HG03521 (cell line): Measurements from ENCODE around the gene COL4A1.

Experiments used
- ATAC-seq: cut with Tn5 transposase; IDR thresholded peaks from one replicate; pipeline ENCODE4 v1.9.1; 2021; ENCODE audit warnings: mild to moderate bottlenecking, moderate library complexity; ENCODE audit not compliant: unreplicated experiment

COL4A1 gene

DNA sequence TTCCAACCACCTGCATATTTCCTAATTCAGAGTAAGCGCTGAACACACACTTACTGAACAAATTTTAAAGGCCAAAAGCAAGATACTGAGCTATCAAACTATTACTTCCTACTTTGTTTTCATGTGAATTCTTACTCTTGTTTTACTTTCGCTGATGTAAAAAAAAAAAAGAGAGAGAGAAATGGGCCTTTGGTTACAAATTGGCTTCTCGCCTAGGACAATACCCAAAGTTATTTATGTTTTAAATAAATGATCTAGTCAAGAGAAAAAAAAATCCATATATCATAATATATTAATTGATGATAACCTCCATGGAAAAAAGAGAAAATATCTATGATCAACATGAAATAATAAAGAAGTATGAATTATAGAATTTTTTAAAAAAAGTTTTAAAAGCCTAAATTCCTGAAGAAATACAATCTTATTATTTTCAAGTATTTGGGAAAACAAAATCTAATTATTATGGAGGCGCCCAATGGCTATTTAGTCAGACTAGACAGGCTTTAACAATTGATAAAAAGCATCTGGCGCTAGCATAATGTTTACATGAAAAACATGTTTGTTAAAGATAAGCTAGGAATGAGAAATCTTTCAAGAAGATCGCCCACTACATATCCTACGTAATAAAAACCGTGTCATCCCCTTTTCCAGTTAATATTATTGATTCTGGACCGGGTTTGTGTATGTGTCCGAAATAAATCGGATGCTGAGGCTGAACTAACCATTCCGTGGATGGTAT lies 9.0 kb downstream of the COL4A1 start:
- ATAC-seq: no peak

DNA sequence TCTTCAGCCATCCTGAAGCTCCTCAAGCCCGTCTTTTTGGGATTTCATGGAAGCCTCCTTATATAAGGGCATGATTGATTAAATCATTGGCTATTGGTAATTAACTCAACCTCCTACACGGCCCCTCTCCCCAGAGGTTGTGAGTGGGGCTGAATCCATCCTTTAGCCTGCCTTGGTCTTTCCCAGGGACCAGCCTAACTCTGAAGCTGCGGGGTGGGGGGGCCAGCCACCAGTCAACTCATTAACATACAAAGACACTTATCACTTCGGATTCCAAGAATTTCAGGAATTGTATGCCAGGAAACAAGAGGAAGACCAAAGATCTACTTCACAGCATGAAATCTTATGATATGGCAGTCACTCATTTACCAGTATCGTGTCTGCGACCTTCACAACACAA lies 9.9 kb downstream of the COL4A1 start:
- ATAC-seq: no peak

DNA sequence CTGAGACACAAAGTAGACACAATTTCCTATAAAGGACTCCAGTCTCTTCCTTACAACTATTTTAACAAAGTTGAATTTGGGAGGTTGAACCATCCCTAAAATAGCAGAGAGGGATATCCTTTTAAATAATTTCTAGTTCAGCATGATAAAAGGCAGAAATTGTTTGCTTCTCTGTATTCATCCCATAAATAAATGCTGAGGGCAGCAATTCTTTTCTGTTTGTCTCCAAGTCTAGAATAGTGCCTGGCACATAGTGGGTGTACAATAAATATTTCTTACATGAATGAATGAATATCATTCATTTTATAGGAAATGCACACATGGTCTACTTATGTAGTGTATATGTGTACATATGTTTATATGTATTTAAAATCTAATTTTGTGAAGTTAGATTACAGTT lies 12.3 kb downstream of the COL4A1 start:
- ATAC-seq: no peak

DNA sequence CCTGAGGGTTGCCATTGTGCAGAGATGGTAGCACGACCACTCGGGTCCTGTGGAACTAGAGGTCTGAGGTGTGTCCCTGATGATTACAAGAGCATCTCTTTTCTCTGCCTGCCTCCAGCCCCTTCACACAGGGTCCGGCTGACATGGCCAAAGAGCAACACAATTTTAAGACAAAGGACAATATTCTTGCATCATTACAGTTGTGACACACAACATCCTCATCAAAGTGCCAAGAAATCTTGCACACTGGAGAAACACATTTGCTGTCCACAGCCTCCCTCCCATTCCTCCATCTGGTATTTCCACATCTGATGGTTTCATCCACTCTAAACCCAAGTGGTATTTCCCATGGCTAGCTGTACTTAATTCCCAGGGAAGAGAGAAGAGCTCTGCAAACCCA lies 12.8 kb downstream of the COL4A1 start:
- ATAC-seq: no peak

DNA sequence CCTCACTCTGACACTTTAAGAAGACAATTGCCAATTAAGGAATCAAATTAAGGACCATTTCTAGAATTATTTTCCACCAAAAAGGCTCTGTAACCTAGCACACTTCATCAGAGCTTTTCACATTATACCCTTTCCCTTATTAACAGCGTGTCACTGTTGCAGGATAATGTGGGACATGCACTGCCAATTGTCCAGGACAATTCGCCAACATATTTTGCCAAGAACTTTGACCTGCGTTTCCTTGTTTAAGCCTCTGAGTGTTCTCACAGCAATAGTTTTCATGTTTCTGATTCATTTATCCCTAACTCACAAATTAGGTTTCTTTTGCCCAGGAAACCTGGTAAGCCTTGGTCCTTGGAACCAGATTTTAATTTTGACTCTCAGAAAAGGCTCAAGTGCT lies 13.3 kb downstream of the COL4A1 start:
- ATAC-seq: no peak

DNA sequence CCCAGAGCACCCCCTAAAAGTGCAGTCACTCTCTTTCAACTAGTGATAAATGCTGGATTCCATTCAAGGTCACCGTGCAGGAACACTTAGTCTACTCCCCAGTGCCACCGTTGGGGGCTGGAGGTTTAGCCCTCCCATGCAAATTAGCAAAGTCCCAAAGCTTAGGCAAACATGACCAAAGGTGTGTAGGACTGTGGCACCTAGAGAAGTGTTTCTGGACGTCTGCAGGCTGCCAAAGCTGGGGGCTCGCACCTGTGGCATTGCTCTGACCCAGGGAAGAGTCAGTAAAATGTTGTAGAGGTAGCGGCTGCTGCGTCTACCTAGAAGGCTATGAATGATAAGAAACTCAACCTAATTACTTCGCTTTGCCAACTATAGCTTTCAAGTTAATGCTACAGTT lies 13.9 kb downstream of the COL4A1 start:
- ATAC-seq: no peak

DNA sequence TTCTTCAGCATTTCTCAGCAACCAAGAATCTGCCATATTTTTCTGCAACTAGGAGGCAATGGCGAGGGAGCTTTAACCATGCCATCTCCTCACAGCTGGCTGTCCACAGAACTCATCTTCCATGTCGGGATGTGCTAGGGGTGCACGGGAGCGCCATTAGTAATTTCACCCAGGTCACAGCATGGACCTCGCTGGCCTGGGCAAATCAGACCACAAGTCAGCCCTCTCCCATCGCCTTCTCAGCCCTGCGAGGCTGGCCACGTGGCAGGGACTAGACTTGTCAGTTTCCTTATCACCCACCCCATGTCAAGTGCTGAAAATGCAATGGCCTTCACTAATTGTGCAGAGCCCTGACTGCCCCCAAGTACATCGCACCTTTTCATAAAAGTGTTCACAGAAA lies 15.7 kb downstream of the COL4A1 start:
- no peak for ATAC-seq

DNA sequence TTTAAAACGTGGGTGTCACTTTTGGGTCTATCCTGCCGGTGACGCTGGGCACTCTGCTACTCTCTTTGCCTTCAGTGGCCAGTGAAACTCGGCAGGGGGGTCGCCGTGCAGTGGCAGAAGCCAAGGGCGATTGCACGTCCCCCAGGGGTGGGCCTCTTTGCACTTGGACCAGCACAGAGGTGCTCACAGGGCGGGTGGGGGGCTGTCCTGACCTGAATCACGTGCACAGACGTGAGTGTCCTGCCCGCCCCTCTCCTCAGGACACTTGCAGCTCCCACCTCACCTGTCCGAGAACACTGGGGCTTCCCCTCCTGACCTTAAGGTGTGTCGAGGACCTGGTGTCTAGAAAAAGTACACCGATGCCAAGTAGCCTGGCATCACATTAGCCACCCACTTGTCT lies 16.1 kb downstream of the COL4A1 start:
- no peak for ATAC-seq

DNA sequence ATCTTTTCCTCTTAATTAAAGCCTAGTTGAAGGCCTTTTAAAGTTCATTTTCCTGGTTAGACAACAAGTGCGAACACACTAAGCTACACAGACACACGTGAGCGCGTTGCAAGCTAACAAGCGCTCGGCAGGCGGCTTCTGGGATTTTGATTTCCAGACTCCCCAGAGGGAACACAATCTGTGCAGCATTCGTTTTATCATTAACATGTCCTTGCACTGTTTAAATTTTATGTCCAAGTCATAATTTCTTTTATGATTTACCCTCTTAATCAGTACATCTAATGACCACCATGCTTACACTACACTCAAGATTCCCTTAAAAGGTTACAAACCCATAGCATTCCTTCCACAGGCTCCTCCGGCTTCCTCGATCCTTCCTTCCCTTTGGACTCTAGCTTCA lies 16.8 kb downstream of the COL4A1 start:
- no peak for ATAC-seq

DNA sequence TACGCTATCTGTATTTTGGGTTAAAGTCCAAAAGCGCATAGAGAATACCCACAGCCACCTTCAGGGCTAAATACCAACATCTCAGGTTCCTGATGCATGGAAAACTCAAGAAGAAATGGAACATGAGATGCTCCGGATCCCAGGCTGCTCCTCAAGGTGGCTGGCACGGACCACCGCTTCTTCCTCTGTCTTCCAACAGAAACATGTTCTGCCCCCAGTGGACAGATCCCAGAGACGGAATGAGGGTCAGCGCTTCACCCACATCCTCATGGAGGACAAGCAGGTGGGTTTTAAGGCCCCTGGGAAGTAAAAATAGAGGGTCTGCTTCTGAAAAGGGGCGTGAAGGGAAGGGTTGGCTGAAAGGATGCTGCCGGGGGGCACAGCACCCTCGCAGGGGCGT lies 17.3 kb downstream of the COL4A1 start:
- ATAC-seq: no peak

DNA sequence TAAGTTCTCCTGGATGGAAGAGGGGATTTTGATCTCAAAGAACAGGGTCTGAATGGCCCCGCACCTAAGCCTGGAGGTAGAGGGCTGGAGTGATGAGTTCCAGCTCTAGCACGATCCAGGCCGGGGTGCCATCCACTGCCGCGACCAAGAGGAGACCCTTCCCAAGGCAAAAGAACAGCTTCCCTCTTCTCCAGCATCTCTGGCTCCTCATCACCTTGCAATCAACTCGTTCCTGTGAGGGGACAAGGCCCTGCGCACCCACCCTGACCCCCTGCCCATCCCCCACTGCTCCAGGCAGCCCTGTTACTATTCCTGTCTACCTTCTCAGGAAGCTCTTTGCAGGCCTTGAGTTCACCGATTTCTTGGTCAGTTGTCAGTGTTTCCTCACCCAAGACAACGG lies 17.8 kb downstream of the COL4A1 start:
- no peak for ATAC-seq

DNA sequence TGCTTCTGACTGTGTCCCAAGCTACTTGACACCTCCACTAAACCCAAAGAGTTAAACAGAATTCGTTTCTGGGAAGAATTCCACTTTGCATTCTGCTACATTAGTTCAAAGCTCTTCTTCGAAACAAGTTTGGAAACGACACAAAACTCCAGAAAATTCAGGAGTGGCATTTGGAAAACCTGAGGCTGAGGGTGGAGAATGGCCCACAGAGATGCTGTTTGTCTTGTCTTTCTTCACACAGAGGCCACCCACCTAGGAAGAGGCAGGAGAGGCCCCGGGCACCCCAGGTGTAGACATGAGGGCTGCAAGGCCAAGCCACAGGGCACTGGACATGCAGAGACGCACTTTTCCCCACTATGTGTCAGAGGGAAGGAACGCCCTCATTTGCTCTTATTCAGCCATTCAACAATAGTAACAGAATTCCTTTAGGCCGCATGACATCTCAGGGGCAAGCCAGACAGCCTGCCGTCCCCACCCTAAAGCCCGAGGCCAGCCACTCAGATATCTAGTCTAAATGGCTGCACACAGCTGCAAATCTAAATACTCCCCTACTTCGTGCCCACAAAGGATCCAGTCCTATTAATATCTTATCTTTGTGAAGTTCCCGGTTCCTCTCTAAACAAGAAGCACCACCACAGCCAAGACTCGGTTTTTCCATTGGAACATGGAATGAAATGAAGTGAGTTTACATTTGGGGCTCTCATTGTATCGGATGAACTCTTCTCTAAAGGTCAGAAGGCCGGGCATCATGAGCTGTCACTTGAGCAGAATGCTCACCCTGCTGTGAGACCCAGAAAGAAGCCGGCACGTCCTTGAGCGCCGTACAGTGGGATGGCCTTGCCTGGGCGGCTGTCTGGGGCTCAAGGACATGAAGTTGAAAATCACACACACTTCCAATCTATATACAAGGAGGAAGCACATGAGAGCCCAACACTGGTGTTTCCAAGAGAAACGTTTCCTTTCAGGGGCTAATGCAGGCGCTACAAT lies 19.8 kb downstream of the COL4A1 start:
- no peak for ATAC-seq

DNA sequence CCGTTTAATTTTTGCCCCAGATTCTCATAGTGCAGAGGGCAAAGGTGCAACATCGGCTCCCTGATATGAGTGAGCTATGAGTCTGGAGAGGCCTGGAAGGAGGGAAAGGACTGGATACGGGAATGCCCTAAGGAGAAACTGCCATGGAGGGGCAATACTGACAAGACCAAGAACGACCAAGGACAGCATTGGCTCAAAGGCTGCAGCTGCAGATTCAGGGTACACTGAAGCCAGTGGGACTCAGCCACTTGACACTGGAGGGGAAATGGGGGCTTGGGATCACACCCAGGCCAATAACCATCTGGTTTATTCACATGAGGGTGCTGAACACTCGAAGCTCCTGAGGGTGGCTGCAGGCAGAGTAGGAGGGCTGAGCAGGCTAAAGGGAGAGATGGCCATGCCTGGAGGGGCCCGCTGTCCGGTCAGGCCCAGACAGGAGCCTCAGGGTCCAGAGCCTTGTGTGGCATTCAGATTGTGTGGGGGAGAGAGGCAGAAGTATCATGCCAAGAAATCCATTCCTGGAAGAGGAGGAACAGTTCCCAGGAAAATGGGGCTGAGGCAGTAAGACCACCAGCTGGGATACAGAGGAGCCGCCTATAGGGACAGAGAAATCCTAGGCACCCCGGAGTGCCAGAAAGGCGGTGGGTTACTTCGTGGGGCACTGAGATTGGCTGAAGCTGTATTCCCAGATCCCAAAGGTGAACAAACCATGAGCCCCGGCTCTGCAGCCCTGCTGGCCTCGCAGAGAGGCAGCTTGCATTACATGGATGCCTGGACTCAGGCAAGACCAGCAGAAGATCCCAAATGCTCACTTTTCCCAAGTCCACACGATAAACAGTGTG lies 20.7 kb downstream of the COL4A1 start:
- ATAC-seq: no peak

DNA sequence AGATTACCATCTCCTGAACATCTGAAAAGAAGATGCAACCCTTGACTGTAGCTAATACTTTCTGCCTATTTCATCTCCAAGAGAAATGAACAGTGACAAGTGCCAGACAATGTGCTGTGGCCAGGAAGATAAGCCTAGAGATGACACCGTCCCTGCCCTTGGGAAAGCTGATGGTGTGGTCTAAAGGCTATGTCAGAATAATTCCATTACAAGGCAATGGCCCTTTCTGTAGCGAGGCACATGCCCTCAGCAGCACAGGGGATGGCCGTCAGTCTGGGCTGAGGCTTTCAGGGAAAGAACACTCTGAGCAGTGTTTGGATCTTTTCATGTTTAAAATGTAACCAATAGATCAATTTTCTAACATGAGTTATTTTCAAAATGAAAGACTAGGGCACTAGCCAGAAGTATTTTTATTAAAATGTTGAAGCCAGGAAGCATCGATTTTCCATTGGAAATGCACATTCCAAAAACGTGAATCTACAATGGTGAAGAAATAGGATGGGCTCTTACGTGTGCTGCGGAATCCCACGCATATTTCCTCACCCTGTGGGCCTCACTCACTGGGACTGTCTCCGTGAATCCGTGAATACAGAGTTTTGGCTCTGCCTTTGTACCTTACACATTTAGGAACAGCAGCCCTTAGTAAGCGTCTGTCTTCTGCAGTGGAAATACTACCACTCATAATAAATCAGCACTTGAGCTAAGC lies 22.0 kb downstream of the COL4A1 start:
- ATAC-seq: no peak

DNA sequence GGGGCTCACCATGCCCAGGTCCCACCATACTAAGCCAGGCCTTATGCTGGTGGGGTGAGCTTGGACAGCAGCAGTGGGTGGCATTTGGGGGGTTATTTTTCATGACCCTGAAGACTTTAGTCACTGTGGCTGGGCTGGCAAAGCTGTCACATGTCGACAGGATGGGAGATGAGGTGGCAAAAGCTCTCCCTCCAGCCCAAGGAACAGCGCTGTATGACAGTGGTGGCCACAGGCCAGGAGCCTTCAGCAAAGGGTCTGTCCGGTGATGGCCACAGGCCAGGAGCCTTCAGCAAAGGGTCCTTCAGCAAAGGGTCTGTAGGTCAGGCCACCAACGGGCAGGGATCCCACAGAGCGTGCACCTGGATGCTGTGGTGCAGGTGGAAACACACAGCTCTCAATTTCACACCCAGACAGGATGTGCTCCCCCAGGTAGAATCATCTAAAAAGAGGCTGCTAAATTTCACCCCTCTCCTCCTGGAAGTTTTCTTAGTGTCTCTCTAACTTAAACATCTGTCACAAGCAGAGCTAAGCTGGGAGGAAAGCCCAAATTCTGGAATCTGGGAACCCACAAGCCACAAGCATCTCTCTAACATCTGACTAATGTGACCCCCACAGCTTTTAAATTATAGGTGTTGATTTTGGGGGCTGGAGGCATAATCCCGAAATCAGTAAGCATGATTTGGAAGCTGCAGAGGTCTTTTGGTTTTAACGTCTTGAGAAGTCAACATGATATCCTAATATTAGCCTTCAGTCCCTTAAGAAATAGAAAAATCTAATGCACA lies 23.0 kb downstream of the COL4A1 start:
- no peak for ATAC-seq

DNA sequence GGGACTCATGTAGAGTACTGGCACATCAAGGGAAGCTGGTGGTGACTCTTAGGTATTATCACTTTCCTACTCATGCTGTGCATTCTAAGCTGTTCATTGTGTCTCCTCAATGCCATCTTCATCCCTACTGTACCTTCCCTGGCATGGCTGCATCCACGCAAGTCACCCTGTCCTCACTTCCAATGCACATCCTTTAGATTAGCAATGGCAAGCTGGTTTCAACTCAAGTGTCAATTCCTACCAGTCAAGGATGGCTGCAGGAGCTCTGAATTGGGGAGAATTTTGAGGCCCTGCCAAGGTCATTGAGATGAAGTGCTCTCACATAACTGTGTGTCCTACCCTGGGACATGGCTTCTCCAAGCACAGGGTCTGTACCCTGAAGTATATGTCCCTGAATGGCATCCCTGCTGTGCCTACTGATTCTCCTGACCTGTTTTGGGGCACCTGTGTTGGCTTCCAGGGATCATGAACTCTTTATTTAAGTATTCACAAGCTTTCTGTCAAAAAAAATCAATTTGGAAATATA lies 24.6 kb downstream of the COL4A1 start:
- no peak for ATAC-seq

DNA sequence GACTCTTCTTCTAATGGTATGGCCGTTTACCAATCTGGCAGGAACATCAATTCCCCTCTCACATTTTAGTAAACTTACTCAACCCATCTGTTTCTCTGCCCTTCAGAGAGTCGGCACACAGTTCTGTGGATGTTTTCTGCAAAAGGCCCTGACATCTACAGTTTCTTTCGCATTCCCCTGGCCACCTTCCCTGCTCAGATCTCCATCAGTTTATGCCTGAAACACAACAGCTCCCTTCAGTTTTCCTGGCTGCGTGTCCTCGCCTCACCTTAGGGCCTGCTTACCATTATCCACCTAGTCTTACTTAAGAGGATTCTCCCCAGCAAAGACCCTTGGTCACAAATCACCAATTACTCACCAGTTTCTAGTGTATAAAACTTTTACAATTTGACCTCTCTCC lies 25.2 kb downstream of the COL4A1 start:
- ATAC-seq: no peak

DNA sequence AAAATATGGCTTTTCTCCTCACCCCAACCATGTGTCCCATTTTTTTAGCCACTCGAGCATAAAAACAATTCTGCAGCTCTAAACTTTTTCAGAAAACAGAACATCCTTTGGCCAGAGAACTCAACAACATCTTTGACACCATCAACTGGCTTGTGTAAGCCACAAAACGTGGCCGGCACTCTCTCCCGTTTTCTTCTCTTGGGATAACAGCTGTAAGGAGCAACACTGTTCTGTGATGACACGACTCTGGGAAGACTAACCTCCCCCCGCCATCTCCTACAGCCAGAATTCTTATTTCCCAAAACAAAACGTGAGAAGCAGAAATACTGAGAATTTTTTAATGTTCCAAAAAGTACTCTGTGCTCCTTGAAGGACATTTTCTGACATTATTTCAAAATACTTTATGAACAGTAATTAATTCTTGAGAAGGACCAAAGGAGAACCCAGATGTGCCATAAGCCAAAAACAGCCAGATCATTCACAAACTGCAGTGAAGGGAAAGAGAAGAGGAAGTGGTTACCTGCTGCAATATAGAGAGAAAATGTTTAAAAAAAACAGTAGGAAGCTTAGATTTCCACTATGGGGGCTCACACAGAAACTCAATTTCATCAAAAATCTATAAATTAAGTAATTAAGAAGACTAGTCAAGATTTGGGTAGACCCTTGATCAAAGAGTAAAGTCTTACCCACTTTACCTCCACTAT lies 25.8 kb downstream of the COL4A1 start:
- no peak for ATAC-seq

DNA sequence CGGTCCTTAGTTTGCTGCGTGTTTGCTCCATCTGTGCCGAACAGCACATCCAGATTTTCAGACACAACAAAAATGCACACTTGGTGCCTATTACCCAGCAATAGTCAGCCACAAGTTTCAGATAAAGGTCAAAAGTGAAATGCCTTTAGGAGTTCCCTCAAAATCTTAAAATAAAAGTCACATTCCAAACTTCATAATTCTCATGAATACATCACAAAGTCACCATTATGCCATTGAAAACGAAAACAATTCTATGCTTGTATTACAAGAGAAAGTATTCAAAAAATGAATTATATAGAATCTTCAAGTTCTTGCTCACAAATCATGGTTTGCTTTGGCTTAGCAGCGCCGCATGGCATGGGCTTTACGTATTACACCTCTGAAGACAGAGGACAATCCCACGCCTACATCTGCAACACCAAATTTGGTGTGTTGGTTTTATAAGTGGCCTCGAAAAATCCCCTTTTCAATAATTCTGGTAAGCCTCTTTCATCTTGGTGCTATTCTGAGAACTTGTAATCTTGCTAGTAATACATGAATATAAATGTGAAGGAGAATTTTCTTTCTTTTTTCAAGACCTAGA lies 26.6 kb downstream of the COL4A1 start:
- ATAC-seq: no peak
